LNCAP (cell line): ENCODE results near the gene CA4.

ENCODE experiments used
- TF ChIP-seq, protein P1 (sequence below): fragments of 450-650 bp; IDR thresholded peaks from 2 replicates; pipeline ENCODE4 v1.5.1; 2017; ENCODE audit warnings: mild to moderate bottlenecking

CA4 gene

DNA sequence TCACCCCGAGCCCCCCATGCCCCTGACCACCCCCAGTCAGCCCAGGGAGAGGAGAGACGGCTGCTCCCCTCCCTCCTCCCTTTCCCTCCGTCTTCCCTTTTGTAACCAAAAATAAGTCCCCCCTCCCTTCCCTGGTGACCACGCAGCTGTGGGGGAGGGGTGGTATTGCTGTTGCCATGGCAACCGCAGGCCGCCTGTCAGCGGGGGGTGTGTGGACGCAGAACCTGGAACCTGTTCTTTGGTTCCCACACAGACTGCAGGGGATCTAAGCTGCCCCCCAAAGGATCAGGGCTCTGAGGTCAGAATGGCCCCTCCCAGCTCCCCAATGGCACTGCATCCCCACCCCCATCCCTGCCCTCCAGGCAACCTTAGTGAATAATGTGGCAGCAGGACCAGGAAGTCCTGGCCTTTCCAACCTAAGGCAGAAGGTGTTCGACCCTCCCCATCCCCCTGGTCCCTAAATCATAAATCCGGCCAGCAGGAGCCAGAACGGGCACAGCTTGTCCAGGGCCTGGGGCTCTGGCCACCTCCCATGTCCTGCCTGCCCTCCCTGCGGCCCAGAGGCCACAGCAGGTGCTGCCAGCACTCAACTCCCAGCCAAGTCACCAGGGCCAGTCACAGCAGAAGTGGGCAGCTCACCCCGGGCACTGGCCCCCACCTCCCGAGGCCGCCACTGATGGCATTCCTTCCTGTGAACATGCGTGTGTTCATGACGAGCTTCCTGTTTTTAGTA, 12.0 kb downstream of the CA4 start:
- TF ChIP-seq, protein P1, sequence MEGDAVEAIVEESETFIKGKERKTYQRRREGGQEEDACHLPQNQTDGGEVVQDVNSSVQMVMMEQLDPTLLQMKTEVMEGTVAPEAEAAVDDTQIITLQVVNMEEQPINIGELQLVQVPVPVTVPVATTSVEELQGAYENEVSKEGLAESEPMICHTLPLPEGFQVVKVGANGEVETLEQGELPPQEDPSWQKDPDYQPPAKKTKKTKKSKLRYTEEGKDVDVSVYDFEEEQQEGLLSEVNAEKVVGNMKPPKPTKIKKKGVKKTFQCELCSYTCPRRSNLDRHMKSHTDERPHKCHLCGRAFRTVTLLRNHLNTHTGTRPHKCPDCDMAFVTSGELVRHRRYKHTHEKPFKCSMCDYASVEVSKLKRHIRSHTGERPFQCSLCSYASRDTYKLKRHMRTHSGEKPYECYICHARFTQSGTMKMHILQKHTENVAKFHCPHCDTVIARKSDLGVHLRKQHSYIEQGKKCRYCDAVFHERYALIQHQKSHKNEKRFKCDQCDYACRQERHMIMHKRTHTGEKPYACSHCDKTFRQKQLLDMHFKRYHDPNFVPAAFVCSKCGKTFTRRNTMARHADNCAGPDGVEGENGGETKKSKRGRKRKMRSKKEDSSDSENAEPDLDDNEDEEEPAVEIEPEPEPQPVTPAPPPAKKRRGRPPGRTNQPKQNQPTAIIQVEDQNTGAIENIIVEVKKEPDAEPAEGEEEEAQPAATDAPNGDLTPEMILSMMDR, result no peak

DNA sequence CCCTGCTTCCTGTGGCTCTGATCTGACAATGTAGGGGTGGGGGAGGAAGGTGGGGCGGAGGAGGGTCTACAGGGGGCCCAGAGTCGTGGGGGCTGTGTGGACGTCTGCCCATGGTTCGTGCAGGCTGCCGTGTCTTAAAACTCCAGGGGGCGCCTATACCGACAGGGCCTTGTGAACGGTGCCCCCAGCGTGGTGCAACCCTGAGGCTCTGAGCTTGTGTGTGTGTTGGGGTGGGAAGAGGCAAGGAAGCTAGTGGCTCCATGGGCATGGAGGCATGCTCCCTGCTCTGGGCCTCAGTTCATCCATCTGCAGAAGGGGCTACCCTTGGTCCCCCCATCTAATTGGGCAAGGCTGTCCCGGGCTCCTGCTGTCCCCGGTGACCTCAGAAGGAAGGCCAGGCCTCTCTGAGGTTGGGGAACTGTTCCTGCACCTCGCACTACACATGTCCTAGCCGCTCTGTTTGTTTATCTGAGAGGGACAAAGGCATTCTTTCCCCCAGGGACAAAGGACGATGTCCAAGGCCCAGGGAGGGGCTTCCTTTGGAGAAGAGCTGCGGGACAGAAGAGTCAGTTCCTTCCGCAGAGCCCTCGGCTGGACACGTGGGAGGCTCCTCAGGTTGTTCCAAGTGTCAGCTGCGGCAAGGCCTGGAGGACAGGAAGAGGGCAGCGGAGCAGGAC, 13.5 kb downstream of the CA4 start:
- TF ChIP-seq, protein P1, result no peak

DNA sequence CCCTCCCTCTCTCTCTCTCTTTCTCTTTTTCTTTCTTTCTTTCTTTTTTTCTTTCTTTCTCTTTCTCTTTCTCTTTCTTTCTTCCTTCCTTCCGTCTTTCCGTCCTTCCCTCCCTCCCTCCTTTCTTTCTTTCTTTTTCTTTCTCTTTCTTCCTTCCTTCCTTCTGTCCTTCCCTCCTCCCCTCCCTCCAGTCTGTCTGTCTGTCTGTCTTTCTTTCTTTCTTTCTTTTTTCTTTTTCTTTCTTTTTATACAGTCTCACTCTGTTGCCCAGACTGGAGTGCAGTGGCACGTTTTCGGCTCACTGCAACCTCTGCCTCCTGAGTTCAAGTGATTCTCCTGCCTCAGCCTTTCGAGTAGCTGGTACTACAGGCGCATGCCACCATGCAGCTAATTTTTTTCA, 14.4 kb downstream of the CA4 start:
- TF ChIP-seq, protein P1, result no peak

DNA sequence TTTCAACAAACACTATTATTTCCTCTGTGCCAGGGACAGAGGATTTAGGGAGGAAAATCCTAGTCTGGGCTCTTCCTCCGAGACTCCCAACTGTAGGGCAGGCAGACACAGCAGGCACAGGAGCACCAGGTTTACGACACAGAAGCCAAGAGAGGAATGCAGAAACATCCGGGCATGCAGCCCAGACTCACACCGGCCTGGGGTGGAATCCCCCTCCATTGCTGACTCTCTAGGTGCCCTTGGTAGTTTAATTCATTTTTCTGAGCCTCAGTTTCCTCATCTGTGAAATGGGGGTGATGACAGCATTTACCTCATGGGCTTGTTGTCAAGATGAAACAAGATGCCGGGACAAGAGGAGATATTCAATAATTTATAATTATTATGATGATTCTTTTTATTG, 14.9 kb downstream of the CA4 start:
- TF ChIP-seq, protein P1, result no peak

DNA sequence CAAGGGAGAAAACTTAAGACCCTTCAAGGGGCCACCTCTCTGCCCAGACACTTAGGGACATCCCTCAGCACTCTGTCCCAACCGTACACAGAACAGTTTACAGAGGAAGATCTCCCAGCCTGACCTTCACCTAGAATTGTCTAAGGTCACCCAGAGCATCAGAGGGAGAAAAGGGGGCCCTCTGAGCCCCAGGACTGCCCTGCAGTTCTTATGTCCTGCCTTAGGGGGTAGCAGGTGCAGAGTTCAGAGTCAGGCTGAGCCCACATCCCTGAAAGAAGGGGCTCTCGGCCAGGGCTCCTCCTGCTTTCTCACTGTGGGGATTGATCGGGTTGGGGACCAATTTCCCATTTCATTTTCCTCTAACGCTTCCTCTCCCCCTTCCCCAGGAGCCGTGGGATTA, 15.4 kb downstream of the CA4 start:
- TF ChIP-seq, protein P1, result no peak

DNA sequence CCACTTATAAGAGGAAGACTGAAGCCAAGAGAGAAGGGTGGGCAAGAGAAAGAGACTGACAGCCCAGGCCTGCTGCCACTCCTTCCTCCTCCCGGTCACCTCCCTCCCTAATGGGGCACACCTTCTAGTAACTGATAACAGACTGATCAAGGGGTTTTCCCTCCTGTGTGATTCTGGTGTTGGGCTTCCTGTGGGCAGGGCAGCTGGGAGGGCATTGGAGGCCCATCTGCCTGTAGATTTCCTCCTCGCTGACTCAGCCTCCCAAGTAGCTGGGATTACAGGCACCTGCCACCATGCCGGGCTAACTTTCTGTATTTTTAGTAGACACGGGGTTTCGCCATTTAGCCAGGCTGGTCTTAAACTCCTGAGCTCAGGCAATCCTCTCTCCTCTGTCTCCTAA, 16.2 kb downstream of the CA4 start:
- TF ChIP-seq, protein P1, result no peak

DNA sequence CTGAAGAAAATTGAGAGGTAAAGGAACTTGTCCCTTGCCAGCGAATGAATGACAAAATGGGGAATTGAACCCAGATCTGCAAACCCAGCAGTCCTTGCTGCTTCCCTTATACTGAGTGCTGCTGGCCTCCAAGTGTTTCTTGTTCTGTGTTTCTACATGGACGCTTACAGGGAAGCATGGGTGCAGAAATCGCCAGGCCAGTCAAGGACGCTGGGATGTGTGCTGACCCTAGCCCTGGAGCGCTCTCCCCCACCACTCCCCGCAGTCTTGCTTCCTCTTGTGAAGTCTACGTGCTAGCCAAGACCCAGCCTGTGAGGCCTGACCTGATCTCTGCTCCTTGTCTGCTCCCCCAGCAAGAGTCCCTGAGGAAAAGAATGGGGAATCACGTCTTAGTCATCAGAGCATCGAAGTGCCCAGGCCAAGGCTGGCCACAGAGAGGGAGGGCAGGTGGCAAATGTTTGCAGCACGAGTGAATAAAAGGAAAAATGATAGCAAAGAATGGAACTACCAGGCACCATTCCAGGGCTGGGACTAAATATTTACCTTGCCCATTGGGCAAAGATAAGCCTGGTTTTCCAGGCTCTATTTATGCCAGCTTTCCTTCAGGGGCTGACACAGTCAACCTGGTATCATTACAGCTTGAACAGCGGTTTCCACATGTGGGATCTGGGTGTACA, 17.4 kb downstream of the CA4 start:
- TF ChIP-seq, protein P1, result no peak
